Activated T-helper 2 cell treated with anti-CD3 and anti-CD28 coated beads, Interferon-gamma antibody, Interleukin-2, Interleukin-4, amounts not matched to agents 10 μg/mL and 5 μg/mL and 100 μg/mL, durations not matched to agents 14 hours and 24 hours and 36 hours (primary cell): ENCODE data around the gene MDGA2. TPM values are rescaled to one million over a fixed set of nuclear protein-coding genes. Genes with fewer than 3 reads are reported as not detected.

Source experiments
- DNase-seq: peaks from one replicate; pipeline ENCODE4 v3.0.0; 2021; ENCODE audit warnings: low spot score
- H3K27ac Mint-ChIP-seq: one replicate; pipeline ENCODE4 v1.8.0; 2021; ENCODE audit warnings: mixed read lengths
- H3K27me3 Mint-ChIP-seq: one replicate; pipeline ENCODE4 v1.8.0; 2021; ENCODE audit warnings: low read depth, mixed read lengths
- H3K36me3 Mint-ChIP-seq: one replicate; pipeline ENCODE4 v1.8.0; 2021; ENCODE audit warnings: low read depth, mixed read lengths
- H3K4me1 Mint-ChIP-seq: one replicate; pipeline ENCODE4 v1.8.0; 2021; ENCODE audit warnings: low read depth, mixed read lengths
- H3K4me3 Mint-ChIP-seq: one replicate; pipeline ENCODE4 v1.8.0; 2021; ENCODE audit warnings: low read depth, mild to moderate bottlenecking, moderate library complexity, mixed read lengths
- H3K9me3 Mint-ChIP-seq: one replicate; pipeline ENCODE4 v1.8.0; 2021; ENCODE audit warnings: mixed read lengths
- intact Hi-C: fragments of 100-400 bp; cut with micrococcal nuclease; formaldehyde crosslinking; loops from one replicate; pipeline ENCODE4 v1.15.1; 2023
- total RNA-seq: library from RNA; stranded (reverse); gene quantifications from 2 replicates; pipeline ENCODE4 v1.2.3, GENCODE V29; 2022

The MDGA2 gene
- total RNA-seq, 1 donor from 2014 or later = not detected

GRCh38 chr14:47439953-47440352 lies 235.5 kb downstream of the MDGA2 start:
- H3K27ac Mint-ChIP-seq = no peak overlapping the region
- intact Hi-C loops = no loop called here
- DNase-seq = no peak
- H3K27me3 Mint-ChIP-seq = no peaks in the 10 kb centered on the region
- H3K4me1 Mint-ChIP-seq = no peaks in the 10 kb centered on the region
- no peaks in the 10 kb centered on the region for H3K36me3 Mint-ChIP-seq
- no peak overlapping the region for H3K4me3 Mint-ChIP-seq
- H3K9me3 Mint-ChIP-seq = peaks cover 8% of the 10 kb centered on the region

- no peak for DNase-seq
- Mint-ChIP-seq H3K4me1 (no peaks in the 10 kb centered on the region), H3K9me3 (peaks cover 8% of the 10 kb centered on the region), H3K27me3 (no peaks in the 10 kb centered on the region), H3K36me3 (no peaks in the 10 kb centered on the region), H3K4me3 (no peak overlapping the region), H3K27ac (no peak overlapping the region)
- intact Hi-C loops = no loop called here
Observed at GRCh38 chr14:47438650-47439140, 236.7 kb downstream of the MDGA2 start.

GRCh38 chr14:47435331-47435965 lies 240.0 kb downstream of the MDGA2 start:
- Mint-ChIP-seq H3K4me3 (no peak overlapping the region), H3K4me1 (no peaks in the 10 kb centered on the region), H3K27ac (no peak overlapping the region), H3K27me3 (no peaks in the 10 kb centered on the region), H3K9me3 (peaks cover 7% of the 10 kb centered on the region), H3K36me3 (no peaks in the 10 kb centered on the region)
- DNase-seq = no peak
- intact Hi-C loops = no loop called here

DNA sequence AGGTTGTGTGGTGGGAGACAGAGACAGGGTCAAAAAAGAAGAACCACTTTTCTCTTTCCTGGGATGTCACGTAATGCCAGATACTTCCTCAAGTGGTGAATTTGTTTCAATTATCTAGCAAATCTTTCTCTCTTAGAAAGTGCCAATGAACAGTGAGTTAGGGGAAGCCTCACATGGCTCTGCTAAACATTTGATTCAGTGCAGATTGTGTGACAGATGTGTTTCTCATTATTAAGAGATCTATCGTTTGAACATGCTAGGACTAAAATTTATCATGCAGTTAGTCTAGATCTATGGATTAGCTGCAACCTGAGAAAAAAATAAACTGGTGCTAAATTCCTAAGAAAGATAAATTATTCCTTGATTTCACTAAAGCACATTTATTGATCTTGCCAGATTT lies 247.8 kb downstream of the MDGA2 start:
- Mint-ChIP-seq H3K27me3 (no peaks in the 10 kb centered on the region), H3K4me1 (no peaks in the 10 kb centered on the region), H3K27ac (no peak overlapping the region), H3K9me3 (peaks cover 11% of the 10 kb centered on the region), H3K4me3 (no peak overlapping the region), H3K36me3 (no peaks in the 10 kb centered on the region)
- DNase-seq = no peak
- intact Hi-C loops = no loop called here

DNA sequence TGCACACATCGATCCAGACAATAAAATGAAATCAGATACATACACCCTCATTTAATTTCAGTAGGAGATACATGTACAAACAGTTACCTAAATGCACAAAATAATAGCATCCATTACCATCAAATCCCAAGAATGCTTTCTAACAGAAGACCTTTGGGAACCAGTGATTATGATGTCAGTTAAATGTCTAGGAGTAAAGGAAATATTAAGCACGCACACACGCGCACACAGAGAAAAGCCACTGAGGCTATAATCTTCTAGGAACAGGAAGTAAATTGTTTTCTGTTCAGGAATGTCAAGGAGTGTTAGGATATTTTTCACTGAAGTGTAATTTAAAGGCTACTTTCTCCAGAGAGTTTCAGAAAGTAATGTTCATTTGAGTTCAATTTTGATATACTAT lies 250.1 kb downstream of the MDGA2 start:
- no peaks in the 10 kb centered on the region for H3K36me3 Mint-ChIP-seq
- H3K4me1 Mint-ChIP-seq = no peaks in the 10 kb centered on the region
- H3K9me3 Mint-ChIP-seq = peaks cover 8% of the 10 kb centered on the region
- H3K27ac Mint-ChIP-seq = no peak overlapping the region
- H3K4me3 Mint-ChIP-seq = no peak overlapping the region
- intact Hi-C loops = no loop called here
- no peak for DNase-seq
- no peaks in the 10 kb centered on the region for H3K27me3 Mint-ChIP-seq

DNA sequence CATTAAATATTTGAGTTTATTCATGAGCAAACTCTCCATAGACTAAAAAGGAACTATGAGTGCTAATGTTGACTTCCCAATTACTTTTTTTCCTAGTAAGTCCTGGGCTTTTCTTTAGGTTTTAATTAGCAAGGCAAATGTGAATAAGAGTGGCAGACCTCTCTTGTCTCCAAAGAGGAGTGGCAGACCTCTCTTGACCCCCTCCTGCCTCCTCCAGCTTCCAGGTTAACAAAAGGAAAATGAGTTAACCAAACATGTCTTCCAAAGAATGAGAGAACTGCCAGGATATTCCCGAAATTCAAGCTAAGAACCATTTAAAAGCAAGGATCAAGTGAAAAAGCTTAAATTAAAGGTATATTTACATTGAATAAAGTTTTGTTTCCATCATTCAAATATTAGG lies 253.2 kb downstream of the MDGA2 start:
- H3K9me3 Mint-ChIP-seq = peaks cover 10% of the 10 kb centered on the region
- H3K27me3 Mint-ChIP-seq = no peaks in the 10 kb centered on the region
- intact Hi-C loops = no loop called here
- DNase-seq = no peak
- no peaks in the 10 kb centered on the region for H3K36me3 Mint-ChIP-seq
- H3K4me3 Mint-ChIP-seq = no peak overlapping the region
- H3K27ac Mint-ChIP-seq = no peak overlapping the region
- H3K4me1 Mint-ChIP-seq = no peaks in the 10 kb centered on the region

- H3K36me3 Mint-ChIP-seq = no peaks in the 10 kb centered on the region
- DNase-seq = no peak
- H3K27me3 Mint-ChIP-seq = no peaks in the 10 kb centered on the region
- intact Hi-C loops = no loop called here
- H3K27ac Mint-ChIP-seq = no peak overlapping the region
- H3K9me3 Mint-ChIP-seq = peaks cover 8% of the 10 kb centered on the region
- H3K4me3 Mint-ChIP-seq = no peak overlapping the region
- H3K4me1 Mint-ChIP-seq = no peaks in the 10 kb centered on the region
Observed at GRCh38 chr14:47411523-47411922, 263.9 kb downstream of the MDGA2 start.

GRCh38 chr14:47392326-47392725 lies 283.1 kb downstream of the MDGA2 start:
- DNase-seq = no peak
- H3K4me3 Mint-ChIP-seq = no peak overlapping the region
- H3K9me3 Mint-ChIP-seq = peaks cover 9% of the 10 kb centered on the region
- H3K27ac Mint-ChIP-seq = no peak overlapping the region
- intact Hi-C loops = no loop called here
- H3K36me3 Mint-ChIP-seq = no peaks in the 10 kb centered on the region
- H3K27me3 Mint-ChIP-seq = no peaks in the 10 kb centered on the region
- no peaks in the 10 kb centered on the region for H3K4me1 Mint-ChIP-seq

DNA sequence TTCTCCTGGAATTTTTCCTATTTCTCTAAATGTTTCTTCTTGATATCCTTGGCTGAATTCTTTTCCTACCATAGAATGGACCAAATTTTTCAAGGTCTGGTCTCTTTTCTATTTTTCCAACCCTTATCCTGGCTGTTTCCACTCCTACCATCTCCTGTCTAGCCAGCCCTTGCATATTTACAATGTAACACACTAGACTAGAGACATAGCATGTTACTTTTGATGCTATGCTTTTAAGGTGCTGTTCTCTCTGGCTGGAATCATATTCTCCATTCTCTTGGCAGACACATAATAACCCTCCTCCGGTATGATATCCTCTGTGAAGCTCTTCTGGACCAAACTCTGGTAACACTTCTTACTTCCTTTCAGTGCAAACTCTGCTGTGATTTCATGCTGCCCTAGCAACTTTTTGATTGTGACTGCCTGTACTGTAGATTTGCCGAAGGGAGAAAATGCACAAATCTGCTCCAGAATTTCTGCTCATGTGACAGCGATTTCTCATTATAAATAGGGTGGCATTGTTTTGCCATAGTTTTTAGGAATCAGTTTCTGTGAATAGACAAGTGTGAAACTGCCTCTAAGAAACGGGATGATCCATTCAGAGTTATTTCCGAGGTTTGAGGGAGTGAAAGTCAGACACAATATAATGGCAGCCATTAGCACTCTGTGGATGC lies 284.4 kb downstream of the MDGA2 start:
- Mint-ChIP-seq H3K36me3 (no peaks in the 10 kb centered on the region), H3K27ac (no peak overlapping the region), H3K4me1 (no peaks in the 10 kb centered on the region), H3K27me3 (no peaks in the 10 kb centered on the region), H3K4me3 (no peak overlapping the region), H3K9me3 (peaks cover 9% of the 10 kb centered on the region)
- DNase-seq = no peak
- intact Hi-C loops = no loop called here

DNA sequence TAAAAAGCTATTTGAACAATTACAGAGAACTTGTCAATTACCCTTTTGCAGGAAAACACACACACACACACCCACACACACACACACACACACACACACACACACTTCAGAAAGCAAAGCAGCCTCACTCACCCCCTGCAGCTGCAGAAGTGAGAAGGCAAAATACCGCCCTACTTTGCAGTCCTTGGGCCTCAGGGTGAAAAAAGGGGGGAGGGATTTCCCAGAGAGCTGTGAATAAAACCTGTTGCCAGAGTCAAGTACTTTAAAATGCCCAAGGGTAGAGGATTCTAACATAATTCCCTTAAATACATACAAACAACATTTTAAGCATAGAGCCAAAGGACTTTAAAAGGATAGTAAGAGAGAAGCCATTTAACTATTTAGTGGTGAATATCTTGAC lies 285.9 kb downstream of the MDGA2 start:
- H3K4me1 Mint-ChIP-seq = no peaks in the 10 kb centered on the region
- H3K27ac Mint-ChIP-seq = no peak overlapping the region
- intact Hi-C loops = no loop called here
- peaks cover 11% of the 10 kb centered on the region for H3K9me3 Mint-ChIP-seq
- no peak for DNase-seq
- no peaks in the 10 kb centered on the region for H3K36me3 Mint-ChIP-seq
- no peaks in the 10 kb centered on the region for H3K27me3 Mint-ChIP-seq
- no peak overlapping the region for H3K4me3 Mint-ChIP-seq

- Mint-ChIP-seq H3K9me3 (peaks cover 8% of the 10 kb centered on the region), H3K36me3 (no peaks in the 10 kb centered on the region), H3K27ac (no peak overlapping the region), H3K27me3 (no peaks in the 10 kb centered on the region), H3K4me1 (no peaks in the 10 kb centered on the region), H3K4me3 (no peak overlapping the region)
- intact Hi-C loops = no loop called here
- no peak for DNase-seq
Observed at GRCh38 chr14:47366006-47366405, 309.4 kb downstream of the MDGA2 start.

GRCh38 chr14:47365233-47365632 lies 310.2 kb downstream of the MDGA2 start:
- Mint-ChIP-seq H3K36me3 (no peaks in the 10 kb centered on the region), H3K27ac (no peak overlapping the region), H3K4me1 (no peaks in the 10 kb centered on the region), H3K27me3 (no peaks in the 10 kb centered on the region), H3K4me3 (no peak overlapping the region), H3K9me3 (peaks cover 13% of the 10 kb centered on the region)
- intact Hi-C loops = no loop called here
- DNase-seq = no peak

GRCh38 chr14:47353186-47353585 lies 322.2 kb downstream of the MDGA2 start:
- Mint-ChIP-seq H3K4me1 (no peaks in the 10 kb centered on the region), H3K9me3 (peaks cover 29% of the 10 kb centered on the region), H3K27ac (no peak overlapping the region), H3K36me3 (no peaks in the 10 kb centered on the region), H3K4me3 (no peak overlapping the region), H3K27me3 (no peaks in the 10 kb centered on the region)
- no peak for DNase-seq
- intact Hi-C loops = no loop called here
